ENCODE data around the gene PHACTR1.

Gene PHACTR1

GRCh38 chr6:12992770-12993169, 276.2 kb downstream of the PHACTR1 start:
- no peak overlapping the region for H3K4me3 ChIP-seq (replicated peaks; ENCODE audit: low read depth, low read length)
- no peak for TF ChIP-seq CTCF (IDR thresholded peaks at IDR 0.05; ENCODE audit: low read depth, low read length, missing control alignments)
- DNase-seq (ENCODE audit: extremely low read depth, low read depth), result no peak

GRCh38 chr6:12993283-12993898, 276.8 kb downstream of the PHACTR1 start:
- DNase-seq (ENCODE audit: extremely low read depth, low read depth), result no peak
- H3K4me3 ChIP-seq (replicated peaks; ENCODE audit: low read depth, low read length), result no peak overlapping the region
- no peak for TF ChIP-seq CTCF (IDR thresholded peaks at IDR 0.05; ENCODE audit: low read depth, low read length, missing control alignments)

GRCh38 chr6:12995419-12995818, 278.9 kb downstream of the PHACTR1 start:
- TF ChIP-seq CTCF (IDR thresholded peaks at IDR 0.05; ENCODE audit: low read depth, low read length, missing control alignments), result no peak
- H3K4me3 ChIP-seq (replicated peaks; ENCODE audit: low read depth, low read length), result no peak overlapping the region
- no peak for DNase-seq (ENCODE audit: extremely low read depth, low read depth)

- no peak for DNase-seq (ENCODE audit: extremely low read depth, low read depth)
- no peak for TF ChIP-seq CTCF (IDR thresholded peaks at IDR 0.05; ENCODE audit: low read depth, low read length, missing control alignments)
These were observed 284.0 kb downstream of the PHACTR1 start for GRCh38 chr6:13000537-13000936.

GRCh38 chr6:13001927-13002326, 285.4 kb downstream of the PHACTR1 start:
- TF ChIP-seq CTCF (IDR thresholded peaks at IDR 0.05; ENCODE audit: low read depth, low read length, missing control alignments), result no peak
- H3K4me3 ChIP-seq (replicated peaks; ENCODE audit: low read depth, low read length), result no peak overlapping the region
- DNase-seq (ENCODE audit: extremely low read depth, low read depth), result no peak

More at GRCh38 chr6:13000537-13000936, 284.0 kb downstream of the PHACTR1 start:
- H3K4me3 ChIP-seq (replicated peaks; ENCODE audit: low read depth, low read length), result no peak overlapping the region

- H3K4me3 ChIP-seq (replicated peaks; ENCODE audit: low read depth, low read length), result no peak overlapping the region
- no peak for TF ChIP-seq CTCF (IDR thresholded peaks at IDR 0.05; ENCODE audit: low read depth, low read length, missing control alignments)
- no peak for DNase-seq (ENCODE audit: extremely low read depth, low read depth)
These were observed 288.0 kb downstream of the PHACTR1 start for GRCh38 chr6:13004601-13005000.

GRCh38 chr6:13005994-13006393, 289.4 kb downstream of the PHACTR1 start:
- H3K4me3 ChIP-seq (replicated peaks; ENCODE audit: low read depth, low read length), result no peak overlapping the region
- TF ChIP-seq CTCF (IDR thresholded peaks at IDR 0.05; ENCODE audit: low read depth, low read length, missing control alignments), result no peak
- no peak for DNase-seq (ENCODE audit: extremely low read depth, low read depth)
